ENCODE results near the gene RPP25L. TPM values are rescaled to one million over a fixed set of nuclear protein-coding genes. Genes with fewer than 3 reads are reported as not detected.

Gene RPP25L
- total RNA-seq, 1 donor from 2014 or later = 31.8 TPM

GRCh38 chr9:34610434-34611206, 1.3 kb downstream of the RPP25L start:
- DNase-seq = no peak

- no peak for DNase-seq
These were observed 4.6 kb downstream of the RPP25L start for GRCh38 chr9:34607331-34607730.

GRCh38 chr9:34606905-34607304, 5.0 kb downstream of the RPP25L start:
- DNase-seq = no peak

GRCh38 chr9:34606190-34606589, 5.7 kb downstream of the RPP25L start:
- DNase-seq = no peak

GRCh38 chr9:34603610-34604231, 8.2 kb downstream of the RPP25L start:
- DNase-seq = peak; percentile 84

- DNase-seq = no peak
These were observed 9.8 kb downstream of the RPP25L start for GRCh38 chr9:34601937-34602573.

GRCh38 chr9:34600908-34601307, 11.0 kb downstream of the RPP25L start:
- DNase-seq = no peak

- no peak for DNase-seq
These were observed 12.4 kb downstream of the RPP25L start for GRCh38 chr9:34599546-34599945.

- DNase-seq = no peak
These were observed 17.7 kb downstream of the RPP25L start for GRCh38 chr9:34594177-34594576.

- no peak for DNase-seq
These were observed 18.8 kb downstream of the RPP25L start for GRCh38 chr9:34592895-34593601.

- no peak for DNase-seq
These were observed 19.7 kb downstream of the RPP25L start for GRCh38 chr9:34591917-34592866.

- peak; percentile 89 for DNase-seq
These were observed 20.5 kb downstream of the RPP25L start for GRCh38 chr9:34591248-34591916.

GRCh38 chr9:34590381-34591247, 21.3 kb downstream of the RPP25L start:
- no peak for DNase-seq

GRCh38 chr9:34589636-34590380, 22.1 kb downstream of the RPP25L start, which contains the start of gene CNTFR:
TSS of gene CNTFR (minus strand) at chr9:34589724. CDS start at chr9:34568981, 20,743 bp downstream.
- DNase-seq = no peak

- DNase-seq = no peak
These were observed 22.9 kb downstream of the RPP25L start for GRCh38 chr9:34588671-34589635.

GRCh38 chr9:34587271-34587670, 24.6 kb downstream of the RPP25L start:
- DNase-seq = no peak

GRCh38 chr9:34585946-34586669, 25.8 kb downstream of the RPP25L start:
- DNase-seq = no peak

- DNase-seq = no peak
These were observed 26.9 kb downstream of the RPP25L start for GRCh38 chr9:34584970-34585369.

Measured in dermis blood vessel endothelial cell (primary cell).